K562 (cell line): ENCODE measurements around the gene ARHGEF7. TPM values are rescaled to one million over a fixed set of nuclear protein-coding genes. Genes with fewer than 3 reads are reported as not detected.

ENCODE experiments used
- ATAC-seq: fragments of 200-7000 bp; cut with Tn5 transposase; 3 replicates; pipeline ENCODE4 v1.9.1; 2020; ENCODE audit warnings: moderate library complexity
- BruUV-seq: library from RNA; stranded (reverse); fragments of 400-500 nt; replicated peaks from 2 replicates; lab custom pipeline; 2021; lab: Mats Ljungman, UMichigan
- CTCF ChIA-PET: fragments of 300-600 bp; formaldehyde crosslinking; extraction: SDS; loops from one replicate; lab custom pipeline; 2021; ENCODE audit warnings: low intra/inter-chr PET ratio; lab: Yijun Ruan, JAX
- POLR2A ChIA-PET: fragments of 300-600, 350-650 bp; sonication (Branson Sonifier 250); formaldehyde crosslinking; extraction: SDS; loops from one replicate; lab custom pipeline; 2021; ENCODE audit warnings: antibody characterized with exemption, inconsistent platforms; lab: Yijun Ruan, JAX
- DNase-seq, 4 experiments: peaks; one replicate each; pipeline versions ENCODE4 v3.0.0 to v3.0.0-alpha.2; 2011 to 2018; ENCODE audit warnings: low spot score in 3 of 4, mixed read lengths in 3 of 4; ENCODE audit errors: extremely low read depth in 1 of 4
- FAIRE-seq: peaks from 2 replicates; lab custom pipeline; 2011; peaks lifted over from hg19 to GRCh38; lab: Jason Lieb, UNC
- H2AFZ ChIP-seq: 2 replicates; pipeline ENCODE4 v1.6.0; 2011; ENCODE audit warnings: low read depth, low read length, control low read depth, inconsistent platforms
- H3K27ac ChIP-seq: fragments of 200-600 bp; 3 replicates; pipeline ENCODE4 v1.8.0; 2011; ENCODE audit warnings: low read depth, mild to moderate bottlenecking, control low read depth, inconsistent platforms, low read length, moderate library complexity, mixed read lengths; ENCODE audit errors: extremely low read depth
- H3K27me3 ChIP-seq, 2 experiments: fragments of 300-600 bp in 1 of 2; 2 replicates in 1 of 2; 3 replicates in 1 of 2; pipeline versions ENCODE4 v1.6.0 to v1.8.0; 2011; ENCODE audit warnings: inconsistent platforms in 2 of 2, low read length in 2 of 2, mild to moderate bottlenecking in 1 of 2, mixed read lengths in 1 of 2, moderate library complexity in 1 of 2; ENCODE audit not compliant: control insufficient read depth in 2 of 2, insufficient read depth in 2 of 2
- H3K36me3 ChIP-seq: fragments of 300-600 bp; 3 replicates; pipeline ENCODE4 v1.8.0; 2011; ENCODE audit warnings: mild to moderate bottlenecking, low read length, inconsistent platforms; ENCODE audit not compliant: control insufficient read depth, insufficient read depth
- H3K4me1 ChIP-seq, 2 experiments: fragments of 200-600 bp in 1 of 2; replicated peaks in 1 of 2; 2 replicates in 1 of 2; 3 replicates in 1 of 2; pipeline versions ENCODE4 v1.5.1 to v1.8.0; 2011; ENCODE audit warnings: inconsistent platforms in 2 of 2, low read length in 2 of 2, mild to moderate bottlenecking in 1 of 2, mixed read lengths in 1 of 2, moderate library complexity in 1 of 2; ENCODE audit not compliant: control insufficient read depth in 2 of 2, insufficient read depth in 2 of 2
- H3K4me2 ChIP-seq: 2 replicates; pipeline ENCODE4 v1.6.1; 2011; ENCODE audit warnings: low read length, control low read depth, inconsistent platforms, mixed read lengths; ENCODE audit not compliant: insufficient read depth
- H3K4me3 ChIP-seq: fragments of 200-600 bp; sonication (generic), shearing (Covaris generic); 2 replicates; pipeline ENCODE4 v1.5.1; 2016; ENCODE audit warnings: control low read depth, inconsistent platforms
- H3K79me2 ChIP-seq: fragments of 200-600 bp; 3 replicates; pipeline ENCODE4 v1.8.0; 2011; ENCODE audit warnings: low read length, inconsistent platforms; ENCODE audit not compliant: control insufficient read depth, insufficient read depth
- H3K9ac ChIP-seq, 2 experiments: 2 replicates each; pipeline versions ENCODE4 v1.6.0 to v1.6.1; 2011; ENCODE audit warnings: low read depth in 2 of 2, low read length in 2 of 2, control low read depth in 1 of 2, inconsistent platforms in 1 of 2, mild to moderate bottlenecking in 1 of 2, mixed read lengths in 1 of 2; ENCODE audit not compliant: insufficient read depth in 1 of 2
- H3K9me1 ChIP-seq: one replicate; pipeline ENCODE4 v1.6.0; 2011; ENCODE audit warnings: inconsistent platforms, mild to moderate bottlenecking, low read length, moderate library complexity; ENCODE audit not compliant: control insufficient read depth, insufficient read depth
- H3K9me3 ChIP-seq: replicated peaks from 2 replicates; pipeline ENCODE4 v1.5.1; 2011; ENCODE audit warnings: low read depth, low read length, inconsistent platforms; ENCODE audit not compliant: control insufficient read depth, insufficient read depth
- H4K20me1 ChIP-seq: replicated peaks from 2 replicates; pipeline ENCODE4 v1.6.1; 2011; ENCODE audit warnings: low read length, inconsistent platforms, mixed read lengths; ENCODE audit not compliant: control insufficient read depth, insufficient read depth
- ARID2 ChIP-seq: fragments of 450-650 bp; IDR thresholded peaks from 2 replicates; pipeline ENCODE4 v1.6.1; 2017; ENCODE audit warnings: antibody characterized with exemption, mild to moderate bottlenecking
- BDP1 ChIP-seq: IDR thresholded peaks from 3 replicates; pipeline ENCODE4 v1.6.1; 2011; ENCODE audit not compliant: insufficient read length, insufficient read depth
- BHLHE40 ChIP-seq: IDR thresholded peaks from 2 replicates; pipeline ENCODE4 v1.6.1; 2011; ENCODE audit warnings: low read length, improper control_type of control experiment
- FOXK2 ChIP-seq, 2 experiments: fragments of 450-650 bp; IDR thresholded peaks in 1 of 2; conservative IDR thresholded peaks in 1 of 2; 2 replicates each; pipeline ENCODE4 v1.6.1; 2016; ENCODE audit warnings: low read depth in 2 of 2, mild to moderate bottlenecking in 1 of 2
- HMG20B ChIP-seq: fragments of 250-450 bp; sonication (Bioruptor Pico); IDR thresholded peaks from 2 replicates; pipeline ENCODE4 v1.5.0; 2021; ENCODE audit warnings: mild to moderate bottlenecking
- IFI16 ChIP-seq: fragments of 250-450 bp; sonication (Bioruptor Pico); IDR thresholded peaks from 2 replicates; pipeline ENCODE4 v2.1.2; 2022; ENCODE audit warnings: mild to moderate bottlenecking, inconsistent platforms
- MAFF ChIP-seq: IDR thresholded peaks from 2 replicates; pipeline ENCODE4 v1.6.1; 2012; ENCODE audit warnings: low read length, improper control_type of control experiment
- TAF9B ChIP-seq: fragments of 450-650 bp; IDR thresholded peaks from 2 replicates; pipeline ENCODE4 v1.6.1; 2018; ENCODE audit warnings: mild to moderate bottlenecking; ENCODE audit not compliant: partially characterized antibody
- TCF3 ChIP-seq: sonication (generic); formaldehyde crosslinking; IDR thresholded peaks from 2 replicates; pipeline ENCODE4 v1.4.0; 2020; ENCODE audit warnings: mild to moderate bottlenecking, missing genetic modification reagents
- TEAD2 ChIP-seq: fragments of 450-650 bp; IDR thresholded peaks from 2 replicates; pipeline ENCODE4 v1.6.1; 2016; ENCODE audit warnings: missing genetic modification characterization, control low read depth, missing compliant biosample characterization
- ZNF253 ChIP-seq: fragments of 250-450 bp; sonication (Bioruptor Pico); conservative IDR thresholded peaks from 2 replicates; pipeline ENCODE4 v1.6.1; 2021; ENCODE audit warnings: mild to moderate bottlenecking
- ZNF347 ChIP-seq: fragments of 450-650 bp; formaldehyde crosslinking; IDR thresholded peaks from 2 replicates; pipeline ENCODE4 v1.4.0; 2020; ENCODE audit warnings: low read depth, mild to moderate bottlenecking, moderate library complexity
- ZNF699 ChIP-seq: fragments of 250-450 bp; sonication (Bioruptor Pico); IDR thresholded peaks from 2 replicates; pipeline ENCODE4 v1.8.0; 2021; ENCODE audit warnings: mild to moderate bottlenecking, moderate library complexity; ENCODE audit not compliant: insufficient replicate concordance
- WGBS: fragments of 100-300 bp; shearing (Covaris generic); methylation state at CpG from one replicate; pipeline ENCODE4 v1.1.6; 2016; ENCODE audit warnings: low coverage, mixed read lengths; ENCODE audit not compliant: insufficient coverage; ENCODE audit errors: missing lambda C conversion rate; 5-methylcytosine and 5-hydroxymethylcytosine counted together
- in situ Hi-C: fragments of 300-500 bp; cut with MboI; formaldehyde crosslinking; loops from 4 replicates; pipeline ENCODE4 v1.15.0; 2018; ENCODE audit warnings: inconsistent platforms, mixed read lengths
- intact Hi-C: fragments of 100-400 bp; cut with micrococcal nuclease; formaldehyde crosslinking; loops from 2 replicates; pipeline ENCODE4 v1.14.2; 2022
- polyA plus RNA-seq, 8 experiments: library from polyadenylated mRNA; depleted of rRNA in 4 of 8; stranded (reverse) in 5 of 8; unstranded in 3 of 8; fragments of >200 nt; fragmentation: Nextera tagmentation in 2 of 8; fragmentation: Illumina TruSeq in 1 of 8; extraction: Ambion mirVana in 2 of 8; extraction: Trizol in 1 of 8; gene quantifications; 2 replicates each; pipeline versions ENCODE4 v1.2.1 to v1.2.3, GENCODE V29; 2011 to 2014; ENCODE audit warnings: inconsistent platforms in 1 of 8, missing spikeins in 1 of 8
- total RNA-seq, 7 experiments: library from RNA; depleted of rRNA in 6 of 7; stranded (reverse); fragments of >200 nt in 6 of 7; fragmentation: Illumina TruSeq in 2 of 7; extraction: Trizol in 2 of 7; gene quantifications; 2 replicates each; pipeline versions ENCODE4 v1.2.1 to v1.2.3, GENCODE V29; 2011 to 2021; ENCODE audit warnings: low replicate concordance in 1 of 7
- TF ChIP-seq, protein P1 (sequence below): sonication (generic); formaldehyde crosslinking; IDR thresholded peaks from 2 replicates; pipeline ENCODE4 v1.8.1; 2023; ENCODE audit warnings: missing genetic modification reagents, mild to moderate bottlenecking, borderline replicate concordance
- TF ChIP-seq, protein P2 (sequence below): fragments of 450-650 bp; formaldehyde crosslinking; IDR thresholded peaks from 2 replicates; pipeline ENCODE4 v1.4.0; 2020; ENCODE audit warnings: mild to moderate bottlenecking, moderate library complexity
- TF ChIP-seq, protein P3 (sequence below): fragments of 450-650 bp; IDR thresholded peaks from one replicate; pipeline ENCODE4 v1.6.1; 2018; ENCODE audit warnings: mild to moderate bottlenecking, moderate library complexity; ENCODE audit not compliant: partially characterized antibody
- TF ChIP-seq, protein P4 (sequence below): fragments of 250-450 bp; sonication (Bioruptor Pico); IDR thresholded peaks from 2 replicates; pipeline ENCODE4 v1.8.0; 2022; ENCODE audit warnings: moderate library complexity, mild to moderate bottlenecking, inconsistent platforms

ARHGEF7 gene
- total and polyA plus RNA-seq, 9 of the 15 experiments (the other 6 are each of a cell fraction or from before 2014, with no cell fraction given): 2.1 to 26.8 (median 17.5) TPM

DNA sequence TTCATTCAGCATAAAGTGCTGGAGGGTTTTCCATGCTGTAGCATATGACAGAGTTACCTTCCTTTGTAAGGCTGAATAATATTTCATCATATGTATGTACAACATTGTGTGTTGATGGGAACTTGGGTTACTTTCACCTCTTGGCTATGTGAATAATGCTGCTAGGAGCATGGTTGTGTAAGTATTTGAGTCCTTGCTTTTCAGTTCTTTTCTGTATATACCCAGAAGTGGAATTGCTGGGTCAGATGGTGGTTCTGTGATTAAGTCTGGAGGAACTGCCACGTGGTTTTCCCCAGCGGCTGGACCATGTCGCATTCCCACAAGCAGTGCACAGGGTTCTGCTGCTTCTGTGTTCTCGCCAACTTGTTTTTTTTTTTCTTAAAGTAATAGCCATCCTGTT lies 104.2 kb downstream of the ARHGEF7 start:
- no peak for FAIRE-seq
- TF ChIP-seq TAF9B: no peak
- TF ChIP-seq, protein P1, sequence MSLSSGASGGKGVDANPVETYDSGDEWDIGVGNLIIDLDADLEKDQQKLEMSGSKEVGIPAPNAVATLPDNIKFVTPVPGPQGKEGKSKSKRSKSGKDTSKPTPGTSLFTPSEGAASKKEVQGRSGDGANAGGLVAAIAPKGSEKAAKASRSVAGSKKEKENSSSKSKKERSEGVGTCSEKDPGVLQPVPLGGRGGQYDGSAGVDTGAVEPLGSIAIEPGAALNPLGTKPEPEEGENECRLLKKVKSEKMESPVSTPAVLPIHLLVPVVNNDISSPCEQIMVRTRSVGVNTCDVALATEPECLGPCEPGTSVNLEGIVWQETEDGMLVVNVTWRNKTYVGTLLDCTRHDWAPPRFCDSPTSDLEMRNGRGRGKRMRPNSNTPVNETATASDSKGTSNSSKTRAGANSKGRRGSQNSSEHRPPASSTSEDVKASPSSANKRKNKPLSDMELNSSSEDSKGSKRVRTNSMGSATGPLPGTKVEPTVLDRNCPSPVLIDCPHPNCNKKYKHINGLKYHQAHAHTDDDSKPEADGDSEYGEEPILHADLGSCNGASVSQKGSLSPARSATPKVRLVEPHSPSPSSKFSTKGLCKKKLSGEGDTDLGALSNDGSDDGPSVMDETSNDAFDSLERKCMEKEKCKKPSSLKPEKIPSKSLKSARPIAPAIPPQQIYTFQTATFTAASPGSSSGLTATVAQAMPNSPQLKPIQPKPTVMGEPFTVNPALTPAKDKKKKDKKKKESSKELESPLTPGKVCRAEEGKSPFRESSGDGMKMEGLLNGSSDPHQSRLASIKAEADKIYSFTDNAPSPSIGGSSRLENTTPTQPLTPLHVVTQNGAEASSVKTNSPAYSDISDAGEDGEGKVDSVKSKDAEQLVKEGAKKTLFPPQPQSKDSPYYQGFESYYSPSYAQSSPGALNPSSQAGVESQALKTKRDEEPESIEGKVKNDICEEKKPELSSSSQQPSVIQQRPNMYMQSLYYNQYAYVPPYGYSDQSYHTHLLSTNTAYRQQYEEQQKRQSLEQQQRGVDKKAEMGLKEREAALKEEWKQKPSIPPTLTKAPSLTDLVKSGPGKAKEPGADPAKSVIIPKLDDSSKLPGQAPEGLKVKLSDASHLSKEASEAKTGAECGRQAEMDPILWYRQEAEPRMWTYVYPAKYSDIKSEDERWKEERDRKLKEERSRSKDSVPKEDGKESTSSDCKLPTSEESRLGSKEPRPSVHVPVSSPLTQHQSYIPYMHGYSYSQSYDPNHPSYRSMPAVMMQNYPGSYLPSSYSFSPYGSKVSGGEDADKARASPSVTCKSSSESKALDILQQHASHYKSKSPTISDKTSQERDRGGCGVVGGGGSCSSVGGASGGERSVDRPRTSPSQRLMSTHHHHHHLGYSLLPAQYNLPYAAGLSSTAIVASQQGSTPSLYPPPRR (CRISPR knock-in tag): no peak
- no peak for TF ChIP-seq HMG20B
- TF ChIP-seq, protein P2, sequence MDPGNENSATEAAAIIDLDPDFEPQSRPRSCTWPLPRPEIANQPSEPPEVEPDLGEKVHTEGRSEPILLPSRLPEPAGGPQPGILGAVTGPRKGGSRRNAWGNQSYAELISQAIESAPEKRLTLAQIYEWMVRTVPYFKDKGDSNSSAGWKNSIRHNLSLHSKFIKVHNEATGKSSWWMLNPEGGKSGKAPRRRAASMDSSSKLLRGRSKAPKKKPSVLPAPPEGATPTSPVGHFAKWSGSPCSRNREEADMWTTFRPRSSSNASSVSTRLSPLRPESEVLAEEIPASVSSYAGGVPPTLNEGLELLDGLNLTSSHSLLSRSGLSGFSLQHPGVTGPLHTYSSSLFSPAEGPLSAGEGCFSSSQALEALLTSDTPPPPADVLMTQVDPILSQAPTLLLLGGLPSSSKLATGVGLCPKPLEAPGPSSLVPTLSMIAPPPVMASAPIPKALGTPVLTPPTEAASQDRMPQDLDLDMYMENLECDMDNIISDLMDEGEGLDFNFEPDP: no peak
- TF ChIP-seq BHLHE40: no peak
- no peak for TF ChIP-seq TCF3 (CRISPR knock-in tag)
- TF ChIP-seq, protein P3, sequence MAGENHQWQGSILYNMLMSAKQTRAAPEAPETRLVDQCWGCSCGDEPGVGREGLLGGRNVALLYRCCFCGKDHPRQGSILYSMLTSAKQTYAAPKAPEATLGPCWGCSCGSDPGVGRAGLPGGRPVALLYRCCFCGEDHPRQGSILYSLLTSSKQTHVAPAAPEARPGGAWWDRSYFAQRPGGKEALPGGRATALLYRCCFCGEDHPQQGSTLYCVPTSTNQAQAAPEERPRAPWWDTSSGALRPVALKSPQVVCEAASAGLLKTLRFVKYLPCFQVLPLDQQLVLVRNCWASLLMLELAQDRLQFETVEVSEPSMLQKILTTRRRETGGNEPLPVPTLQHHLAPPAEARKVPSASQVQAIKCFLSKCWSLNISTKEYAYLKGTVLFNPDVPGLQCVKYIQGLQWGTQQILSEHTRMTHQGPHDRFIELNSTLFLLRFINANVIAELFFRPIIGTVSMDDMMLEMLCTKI: no peak
- no peak for TF ChIP-seq ZNF347 (CRISPR knock-in tag)
- no peak for TF ChIP-seq ZNF253 (CRISPR knock-in tag)
- TF ChIP-seq ARID2: no peak
- no peak for TF ChIP-seq ZNF699 (CRISPR knock-in tag)
- no peak for TF ChIP-seq IFI16
- TF ChIP-seq MAFF: no peak
- TF ChIP-seq FOXK2 (conservative IDR thresholded peaks at IDR 0.05 in 1 of 2, IDR thresholded peaks at IDR 0.05 in 1 of 2; ENCODE audit: low read depth in 2 of 2): no peak
- TF ChIP-seq BDP1: no peak
- TF ChIP-seq, protein P4, sequence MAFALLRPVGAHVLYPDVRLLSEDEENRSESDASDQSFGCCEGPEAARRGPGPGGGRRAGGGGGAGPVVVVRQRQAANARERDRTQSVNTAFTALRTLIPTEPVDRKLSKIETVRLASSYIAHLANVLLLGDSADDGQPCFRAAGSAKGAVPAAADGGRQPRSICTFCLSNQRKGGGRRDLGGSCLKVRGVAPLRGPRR (CRISPR knock-in tag): no peak
- TF ChIP-seq TEAD2: no peak

More for the DNA sequence above, 104.2 kb downstream of the ARHGEF7 start:
- no peak overlapping the region for H3K9ac ChIP-seq
- no peaks in the 10 kb centered on the region; the same call in 1 of the 2 replicates for H4K20me1 ChIP-seq
- DNase-seq: no peak
- no TSS peak for BruUV-seq
- H3K9me3 ChIP-seq: no peaks in the 10 kb centered on the region
- CTCF ChIA-PET: no interaction called here
- peaks cover 0 to 9% of the 10 kb centered on the region in 2 experiments; a peak in 2 of 5 replicates for H3K4me1 ChIP-seq
- intact Hi-C loops (no loop called here), in situ Hi-C loops (no loop called here)
- POLR2A ChIA-PET: no interaction called here
- no peak overlapping the region for H3K4me2 ChIP-seq
- 68% methylated on average over 4 of the region's 4 CpGs for WGBS
- H3K4me3 ChIP-seq: no peak overlapping the region
- peaks cover 13% of the 10 kb centered on the region for H3K79me2 ChIP-seq
- H3K9me1 ChIP-seq: no peaks in the 10 kb centered on the region
- H3K27me3 ChIP-seq: no peaks in the 10 kb centered on the region
- H2AFZ ChIP-seq: no peak overlapping the region
- H3K27ac ChIP-seq: no peak overlapping the region
- no peak for ATAC-seq
- no peaks in the 10 kb centered on the region; the same call in 2 of the 3 replicates for H3K36me3 ChIP-seq
